HG03064 (cell line): ENCODE measurements around the gene MID2.
"Not testable (repeated sequence)": the region's sequence is repeated elsewhere in the genome, so short reads cannot be mapped to it uniquely, and the experiment has no call there.

Experiments
- ATAC-seq: cut with Tn5 transposase; IDR thresholded peaks from one replicate; pipeline ENCODE4 v1.9.1; 2021; ENCODE audit warnings: low read depth; ENCODE audit not compliant: unreplicated experiment

The MID2 gene

DNA sequence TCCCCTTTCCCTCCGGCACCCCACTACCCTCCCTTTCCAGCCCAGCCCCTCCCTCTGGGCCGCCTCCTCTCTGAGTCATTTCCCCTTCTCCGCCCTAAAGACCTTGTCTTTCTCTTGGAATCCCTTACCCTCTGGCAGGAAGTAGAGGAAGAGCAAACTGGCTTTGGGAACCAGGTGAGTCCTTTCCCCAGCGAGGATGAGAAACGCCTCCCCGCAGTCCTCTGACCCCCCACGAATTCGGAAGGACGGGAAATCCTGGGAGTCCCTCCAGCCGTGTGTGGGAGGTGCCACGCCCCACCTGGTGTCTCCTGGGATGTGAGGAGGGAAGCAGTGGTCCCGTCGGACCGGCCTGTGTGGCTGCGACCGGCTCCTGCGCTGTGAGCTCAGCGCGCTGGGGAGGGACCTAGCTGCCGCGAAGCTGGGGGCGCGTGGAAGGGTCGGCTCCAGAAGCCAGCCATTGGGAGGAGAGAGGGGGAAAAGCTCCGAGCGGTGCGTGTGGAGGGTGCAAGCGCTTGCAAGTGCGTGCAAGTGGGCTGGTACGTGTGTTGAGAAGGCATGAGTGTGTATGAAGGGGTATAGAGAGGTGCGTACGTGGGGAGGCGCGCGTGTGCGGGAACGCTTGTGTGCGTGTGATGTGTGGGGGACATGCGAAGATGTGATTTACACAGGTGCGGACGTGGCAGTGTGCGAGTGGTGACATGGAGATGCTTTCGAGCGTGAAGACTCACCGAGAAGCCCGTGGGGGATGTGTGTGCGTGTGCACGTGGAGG, 110.2 kb downstream of the MID2 start:
- ATAC-seq: no peak

- ATAC-seq: no peak
Measured at GRCh38 chrX:107936434-107936730, 110.7 kb downstream of the MID2 start.

GRCh38 chrX:107940095-107940494, 114.4 kb downstream of the MID2 start:
- ATAC-seq: no peak

DNA sequence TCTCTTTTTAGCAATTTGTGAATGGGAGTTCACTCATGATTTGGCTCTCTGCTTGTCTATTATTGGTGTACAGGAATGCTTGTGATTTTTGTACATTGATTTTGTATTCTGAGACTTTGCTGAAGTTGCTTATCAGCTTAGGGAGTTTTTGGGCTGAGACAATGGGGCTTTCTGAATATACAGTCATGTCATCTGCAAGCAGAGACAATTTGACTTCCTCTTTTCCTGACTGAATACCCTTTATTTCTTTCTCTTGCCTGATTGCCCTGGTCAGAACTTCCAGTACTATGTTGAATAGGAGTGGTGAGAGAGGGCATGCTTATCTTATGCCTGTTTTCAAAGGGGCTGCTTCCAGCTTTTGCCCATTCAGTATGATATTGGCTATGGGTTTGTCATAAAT, 129.7 kb downstream of the MID2 start:
- not testable (repeated sequence) for ATAC-seq

DNA sequence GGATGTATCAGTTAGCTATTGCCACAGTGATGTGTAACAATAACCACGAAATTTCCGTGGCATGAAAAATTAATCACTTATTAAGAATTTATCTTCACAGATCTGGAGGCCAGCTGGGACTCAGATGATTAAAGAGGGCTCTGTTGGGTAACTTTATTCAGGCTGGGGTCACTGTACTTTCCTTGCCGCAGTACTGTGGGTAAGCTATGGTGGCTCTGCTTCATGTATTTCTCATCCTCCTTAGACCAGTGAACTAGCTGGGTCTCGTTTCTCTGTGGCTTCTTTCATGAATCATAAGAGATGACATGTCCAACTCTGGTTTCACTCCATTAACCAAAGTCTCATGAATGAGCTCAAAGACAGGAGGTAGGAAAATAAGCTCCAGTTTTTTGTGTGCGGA, 143.0 kb downstream of the MID2 start:
- no peak for ATAC-seq

DNA sequence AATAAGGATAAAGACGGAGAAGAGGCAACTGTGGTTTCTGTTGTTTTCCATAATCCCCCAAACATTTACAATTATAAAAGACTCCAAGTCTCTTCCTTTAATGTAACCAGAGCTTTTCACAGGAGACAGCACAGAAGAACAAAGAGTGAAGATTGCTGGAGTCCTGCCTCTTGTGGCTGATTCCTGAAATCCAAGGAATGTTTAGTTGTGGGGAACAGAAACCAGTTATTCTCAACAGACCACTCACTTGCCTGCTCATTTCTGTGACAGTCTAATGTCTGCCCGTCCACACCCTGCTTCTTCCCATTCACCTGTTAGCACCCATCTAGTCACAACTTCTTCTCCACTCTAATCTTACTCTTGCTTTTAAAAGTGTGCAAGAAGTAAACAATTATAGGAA, 144.4 kb downstream of the MID2 start:
- ATAC-seq: no peak

- no peak for ATAC-seq
Measured at GRCh38 chrX:107971636-107972035, 146.0 kb downstream of the MID2 start.
